Type B pancreatic cell (in vitro differentiated cells): ENCODE results near the gene FOSB. TPM values are rescaled to one million over a fixed set of nuclear protein-coding genes. Genes with fewer than 3 reads are reported as not detected.
"Not testable (repeated sequence)": the region's sequence is repeated elsewhere in the genome, so short reads cannot be mapped to it uniquely, and the experiment has no call there.

ENCODE experiments used
- DNase-seq: peaks from one replicate; pipeline ENCODE4 v3.0.0; 2021; ENCODE audit warnings: mixed read lengths; ENCODE audit not compliant: unreplicated experiment; ENCODE audit errors: extremely low spot score
- H3K27ac Mint-ChIP-seq: 2 replicates; pipeline ENCODE4 v1.8.0; 2021; ENCODE audit warnings: mild to moderate bottlenecking, mixed read lengths
- H3K27me3 Mint-ChIP-seq: 2 replicates; pipeline ENCODE4 v1.8.0; 2021; ENCODE audit warnings: mixed read lengths
- H3K36me3 Mint-ChIP-seq: 2 replicates; pipeline ENCODE4 v1.8.0; 2021; ENCODE audit warnings: mixed read lengths
- H3K4me1 Mint-ChIP-seq: one replicate; pipeline ENCODE4 v1.8.0; 2021; ENCODE audit warnings: mixed read lengths; ENCODE audit not compliant: unreplicated experiment
- H3K4me3 Mint-ChIP-seq: 2 replicates; pipeline ENCODE4 v1.8.0; 2021; ENCODE audit warnings: mild to moderate bottlenecking, mixed read lengths
- H3K9me3 Mint-ChIP-seq: 2 replicates; pipeline ENCODE4 v1.8.0; 2021; ENCODE audit warnings: mixed read lengths
- CTCF ChIP-seq: fragments of 200-600 bp; sonication (generic); conservative IDR thresholded peaks from 2 replicates; pipeline ENCODE4 v1.5.0; 2021; ENCODE audit warnings: antibody characterized with exemption, mild to moderate bottlenecking
- total RNA-seq: library from RNA; stranded (reverse); gene quantifications from 2 replicates; pipeline ENCODE4 v1.2.1, GENCODE V29; 2021; ENCODE audit warnings: low replicate concordance

Gene FOSB
- total RNA-seq, 1 donor from 2014 or later: 28.4 TPM

- Mint-ChIP-seq H3K9me3 (no peaks in the 10 kb centered on the region), H3K27me3 (peaks cover 22% of the 10 kb centered on the region), H3K36me3 (peaks cover 4% of the 10 kb centered on the region), H3K27ac (peak within 1 kb of the TSS; percentile 95), H3K4me3 (peak within 1 kb of the TSS; percentile 95), H3K4me1 (peaks cover 10% of the 10 kb centered on the region)
- no peak for TF ChIP-seq CTCF
- DNase-seq: peak; percentile 84
These were observed 39.4 kb downstream of the FOSB start, which contains the start of gene VASP for GRCh38 chr19:45506989-45507871. Gene VASP (plus strand): TSS chr19:45507479. CDS start chr19:45507772, 293 bp downstream.

- peaks cover 15% of the 10 kb centered on the region for H3K27me3 Mint-ChIP-seq
- TF ChIP-seq CTCF: no peak
- H3K36me3 Mint-ChIP-seq: peaks cover 4% of the 10 kb centered on the region
- no peak for DNase-seq
- no peaks in the 10 kb centered on the region for H3K9me3 Mint-ChIP-seq
- H3K4me3 Mint-ChIP-seq: peak overlapping the region; percentile 94
- no peak overlapping the region for H3K27ac Mint-ChIP-seq
- H3K4me1 Mint-ChIP-seq: peaks cover 10% of the 10 kb centered on the region
These were observed 40.1 kb downstream of the FOSB start for GRCh38 chr19:45507872-45508416.

GRCh38 chr19:45508417-45508860 is 40.6 kb downstream of the FOSB start:
- Mint-ChIP-seq H3K4me3 (peak overlapping the region; percentile 94), H3K27me3 (peaks cover 12% of the 10 kb centered on the region), H3K4me1 (peaks cover 10% of the 10 kb centered on the region), H3K9me3 (no peaks in the 10 kb centered on the region), H3K36me3 (peaks cover 4% of the 10 kb centered on the region), H3K27ac (peak overlapping the region; percentile 81)
- no peak for DNase-seq
- no peak for TF ChIP-seq CTCF

GRCh38 chr19:45508861-45509691 is 41.3 kb downstream of the FOSB start:
- no peak for DNase-seq
- Mint-ChIP-seq H3K27me3 (peaks cover 8% of the 10 kb centered on the region), H3K4me1 (peaks cover 15% of the 10 kb centered on the region), H3K36me3 (peaks cover 4% of the 10 kb centered on the region), H3K4me3 (peak overlapping the region; percentile 94), H3K27ac (peak overlapping the region; percentile 81), H3K9me3 (no peaks in the 10 kb centered on the region)
- no peak for TF ChIP-seq CTCF

- peak overlapping the region; percentile 94 for H3K4me3 Mint-ChIP-seq
- H3K36me3 Mint-ChIP-seq: peaks cover 4% of the 10 kb centered on the region
- H3K27me3 Mint-ChIP-seq: peaks cover 5% of the 10 kb centered on the region
- peak overlapping the region; percentile 81 for H3K27ac Mint-ChIP-seq
- no peaks in the 10 kb centered on the region for H3K9me3 Mint-ChIP-seq
- H3K4me1 Mint-ChIP-seq: peaks cover 15% of the 10 kb centered on the region
- DNase-seq: no peak
- no peak for TF ChIP-seq CTCF
These were observed 41.9 kb downstream of the FOSB start for GRCh38 chr19:45509692-45510015.

- peak overlapping the region; percentile 94 for H3K4me3 Mint-ChIP-seq
- peak overlapping the region; percentile 54 for H3K27ac Mint-ChIP-seq
- DNase-seq, H3K36me3 Mint-ChIP-seq, H3K27me3 Mint-ChIP-seq, H3K9me3 Mint-ChIP-seq: not testable (repeated sequence)
- H3K4me1 Mint-ChIP-seq: peaks cover 15% of the 10 kb centered on the region
These were observed 42.6 kb downstream of the FOSB start for GRCh38 chr19:45510352-45510751.
